Left lung (tissue), 10 donors: ENCODE results near the gene LPO. TPM values are rescaled to one million over a fixed set of nuclear protein-coding genes. Genes with fewer than 3 reads are reported as not detected.

Experiments
- ATAC-seq: fragments of 200-7000 bp; cut with Tn5 transposase; one replicate; pipeline ENCODE4 v1.9.1; 2020; ENCODE audit warnings: moderate library complexity
- DNase-seq, 4 donors: peaks; one replicate each; pipeline ENCODE4 v3.0.0-alpha.2; 2013 to 2020
- H3K27ac ChIP-seq, 2 donors: fragments of 200-600 bp; sonication (generic) in 1 of 2; one replicate each; pipeline versions ENCODE4 v1.5.0 to v1.8.0; 2020 to 2021
- H3K27me3 ChIP-seq, 2 donors: fragments of 200-600 bp; sonication (generic) in 1 of 2; one replicate each; pipeline versions ENCODE4 v1.5.0 to v1.8.0; 2020 to 2021
- H3K36me3 ChIP-seq, 2 donors: fragments of 200-600 bp; sonication (generic) in 1 of 2; one replicate each; pipeline versions ENCODE4 v1.5.0 to v1.8.0; 2020 to 2021
- H3K4me1 ChIP-seq, 2 donors: fragments of 200-600 bp; one replicate each; pipeline ENCODE4 v1.8.0; 2021
- H3K4me3 ChIP-seq, 2 donors: fragments of 200-600 bp; sonication (generic) in 1 of 2; one replicate each; pipeline versions ENCODE4 v1.5.0 to v1.8.0; 2020 to 2021; ENCODE audit warnings: mild to moderate bottlenecking in 1 of 2
- H3K9me3 ChIP-seq, 2 donors: fragments of 200-600 bp; sonication (generic) in 1 of 2; one replicate each; pipeline versions ENCODE4 v1.5.0 to v1.8.0; 2020 to 2021
- intact Hi-C, 2 donors: fragments of 100-400 bp; cut with DNase I; formaldehyde crosslinking; loops; one replicate each; pipeline versions ENCODE4 v1.11.2 to v1.14.2; 2022
- polyA plus RNA-seq, 6 donors: library from polyadenylated mRNA; unstranded; fragments of 120-200 nt; gene quantifications; one replicate each; pipeline ENCODE4 v1.2.1, GENCODE V29; 2013; ENCODE audit not compliant: insufficient read length in 6 of 6
- total RNA-seq, 2 donors: library from RNA; stranded (reverse); fragmentation: NEBNext Ultra II Directional; extraction: Animal tissue kit (Norgen Biotek cat#: 25700); gene quantifications; one replicate each; pipeline ENCODE4 v1.2.1, GENCODE V29; 2021
- TF ChIP-seq, protein P1 (sequence below), 2 donors: fragments of 200-600 bp; sonication (generic) in 1 of 2; IDR thresholded peaks; one replicate each; pipeline versions ENCODE4 v1.5.0 to v1.8.0; 2021; ENCODE audit warnings: antibody characterized with exemption in 2 of 2
- donor health status: DM: no; HTN: yes; CAD: no.
- donor health status: DM: no; HTN: no; CAD: no.

LPO gene
- total and polyA plus RNA-seq, 8 donors = 0.10 to 0.24 (median 0.14) TPM; not detected in 1

DNA sequence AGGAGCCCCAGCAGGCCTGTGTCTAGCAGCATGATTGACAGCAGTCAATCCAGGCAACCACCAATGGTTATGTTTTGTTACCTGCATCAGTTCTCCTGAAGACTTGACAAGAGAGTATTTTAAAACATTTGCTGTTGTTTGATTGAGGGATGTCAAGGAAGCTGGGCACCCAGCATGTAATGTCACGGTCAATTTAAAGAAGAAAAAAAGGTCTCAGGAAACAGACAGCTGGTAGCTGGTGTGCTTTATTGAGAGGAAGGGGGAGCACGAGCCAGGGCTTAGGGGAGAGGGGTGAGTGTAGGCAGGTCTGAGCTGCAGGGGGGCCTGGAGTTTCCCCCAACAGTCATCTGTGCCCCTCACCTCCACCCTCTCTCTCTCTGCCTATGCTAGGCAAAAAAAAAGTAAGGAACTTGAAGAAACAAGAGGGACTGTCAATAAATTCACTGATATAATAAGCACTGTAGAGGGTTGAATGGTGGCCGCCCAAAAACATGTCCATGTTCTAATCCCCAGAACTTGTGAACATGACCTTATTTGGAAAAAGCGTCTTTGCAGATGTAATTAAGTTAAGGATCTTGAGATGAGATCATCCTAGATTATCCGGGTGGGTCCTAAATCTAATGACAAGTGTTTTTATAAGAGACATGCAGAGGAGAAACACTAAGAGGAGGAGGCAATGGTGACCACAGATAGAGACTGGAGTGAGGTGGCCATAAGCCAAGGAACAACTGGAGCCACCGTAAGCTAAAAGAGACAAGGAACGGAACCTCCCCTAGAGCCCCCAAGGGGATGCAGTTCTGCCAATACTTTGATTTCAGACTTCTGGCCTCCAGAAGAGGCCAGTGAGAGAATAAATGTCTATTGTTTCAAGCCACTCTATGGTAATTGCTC lies 75.7 kb downstream of the LPO start:
- no peaks in the 10 kb centered on the region for H3K36me3 ChIP-seq
- no peak overlapping the region for H3K27ac ChIP-seq
- no peaks in the 10 kb centered on the region for H3K27me3 ChIP-seq
- peaks cover 0 to 5% of the 10 kb centered on the region in 2 donors for H3K4me1 ChIP-seq
- intact Hi-C loops = loop anchor here in 1 of 2 donors (10.0 kb wide), 1 partner anchor 131 kb away; no protein-coding TSS in a partner anchor
- DNase-seq (no peak), ATAC-seq (no peak)
- TF ChIP-seq, protein P1, sequence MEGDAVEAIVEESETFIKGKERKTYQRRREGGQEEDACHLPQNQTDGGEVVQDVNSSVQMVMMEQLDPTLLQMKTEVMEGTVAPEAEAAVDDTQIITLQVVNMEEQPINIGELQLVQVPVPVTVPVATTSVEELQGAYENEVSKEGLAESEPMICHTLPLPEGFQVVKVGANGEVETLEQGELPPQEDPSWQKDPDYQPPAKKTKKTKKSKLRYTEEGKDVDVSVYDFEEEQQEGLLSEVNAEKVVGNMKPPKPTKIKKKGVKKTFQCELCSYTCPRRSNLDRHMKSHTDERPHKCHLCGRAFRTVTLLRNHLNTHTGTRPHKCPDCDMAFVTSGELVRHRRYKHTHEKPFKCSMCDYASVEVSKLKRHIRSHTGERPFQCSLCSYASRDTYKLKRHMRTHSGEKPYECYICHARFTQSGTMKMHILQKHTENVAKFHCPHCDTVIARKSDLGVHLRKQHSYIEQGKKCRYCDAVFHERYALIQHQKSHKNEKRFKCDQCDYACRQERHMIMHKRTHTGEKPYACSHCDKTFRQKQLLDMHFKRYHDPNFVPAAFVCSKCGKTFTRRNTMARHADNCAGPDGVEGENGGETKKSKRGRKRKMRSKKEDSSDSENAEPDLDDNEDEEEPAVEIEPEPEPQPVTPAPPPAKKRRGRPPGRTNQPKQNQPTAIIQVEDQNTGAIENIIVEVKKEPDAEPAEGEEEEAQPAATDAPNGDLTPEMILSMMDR (IDR thresholded peaks at IDR 0.05) = no peak
- no peaks in the 10 kb centered on the region for H3K9me3 ChIP-seq
- H3K4me3 ChIP-seq = no peak overlapping the region

- DNase-seq = no peak
- Histone ChIP-seq H3K9me3 (no peaks in the 10 kb centered on the region), H3K4me1 (peaks cover 0 to 5% of the 10 kb centered on the region in 2 donors), H3K4me3 (no peak overlapping the region), H3K36me3 (no peaks in the 10 kb centered on the region), H3K27ac (no peak overlapping the region), H3K27me3 (no peaks in the 10 kb centered on the region)
- TF ChIP-seq, protein P1 (IDR thresholded peaks at IDR 0.05) = no peak
- intact Hi-C loops = loop anchor here in 1 of 2 donors (10.0 kb wide), 1 partner anchor 130 kb away; no protein-coding TSS in a partner anchor
- no peak for ATAC-seq
These were observed 76.3 kb downstream of the LPO start for GRCh38 chr17:58314706-58315015.

GRCh38 chr17:58315281-58315711 lies 76.9 kb downstream of the LPO start:
- H3K27me3 ChIP-seq = no peaks in the 10 kb centered on the region
- H3K9me3 ChIP-seq = no peaks in the 10 kb centered on the region
- no peak overlapping the region for H3K27ac ChIP-seq
- no peaks in the 10 kb centered on the region for H3K36me3 ChIP-seq
- intact Hi-C loops = loop anchor here in 1 of 2 donors (10.0 kb wide), 1 partner anchor 130 kb away; no protein-coding TSS in a partner anchor
- H3K4me1 ChIP-seq = peaks cover 0 to 5% of the 10 kb centered on the region in 2 donors
- TF ChIP-seq, protein P1 (IDR thresholded peaks at IDR 0.05) = no peak
- no peak for DNase-seq
- no peak overlapping the region for H3K4me3 ChIP-seq
- ATAC-seq = no peak

GRCh38 chr17:58315750-58316149 lies 77.4 kb downstream of the LPO start:
- Histone ChIP-seq H3K4me3 (no peak overlapping the region), H3K27me3 (no peaks in the 10 kb centered on the region), H3K9me3 (no peaks in the 10 kb centered on the region), H3K27ac (no peak overlapping the region), H3K36me3 (no peaks in the 10 kb centered on the region), H3K4me1 (peaks cover 0 to 5% of the 10 kb centered on the region in 2 donors)
- ATAC-seq (no peak), DNase-seq (no peak)
- TF ChIP-seq, protein P1 (IDR thresholded peaks at IDR 0.05) = no peak
- intact Hi-C loops = loop anchor here in 1 of 2 donors (10.0 kb wide), 1 partner anchor 129 kb away; no protein-coding TSS in a partner anchor

- ATAC-seq (no peak), DNase-seq (peak in 1 of 4 donors; percentile 37)
- intact Hi-C loops = loop anchor here in 1 of 2 donors (10.0 kb wide), 1 partner anchor 128 kb away; no protein-coding TSS in a partner anchor
- Histone ChIP-seq H3K36me3 (no peaks in the 10 kb centered on the region), H3K27ac (no peak overlapping the region), H3K4me3 (no peak overlapping the region), H3K4me1 (peaks cover 0 to 5% of the 10 kb centered on the region in 2 donors), H3K9me3 (no peaks in the 10 kb centered on the region), H3K27me3 (no peaks in the 10 kb centered on the region)
- TF ChIP-seq, protein P1 (IDR thresholded peaks at IDR 0.05) = no peak
These were observed 78.0 kb downstream of the LPO start for GRCh38 chr17:58316260-58316960.
